Right kidney (tissue), 1 donor: ENCODE results near the gene CUL1.
"Not testable (repeated sequence)": the region's sequence is repeated elsewhere in the genome, so short reads cannot be mapped to it uniquely, and the experiment has no call there.

Experiments used
- DNase-seq: peaks from one replicate; pipeline ENCODE4 v3.0.0-alpha.2; 2016

CUL1 gene

DNA sequence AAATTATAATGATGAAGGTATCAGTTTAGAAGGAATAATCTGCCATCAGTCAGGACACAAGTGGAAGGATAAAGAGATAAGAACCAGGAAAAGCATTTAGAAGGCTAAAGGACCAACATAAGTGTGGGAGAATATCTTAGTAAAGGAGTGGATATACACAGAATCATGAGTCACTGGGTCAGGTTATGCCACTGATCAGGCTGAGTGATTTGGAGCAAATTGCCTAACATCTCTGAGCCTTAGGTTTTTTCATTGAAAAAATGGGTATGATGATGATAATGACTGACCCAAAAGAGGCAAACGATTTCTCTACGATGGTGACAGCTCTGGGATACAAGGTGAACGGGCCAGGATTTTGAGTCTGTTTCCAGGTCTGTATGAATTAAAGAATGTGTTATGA is 2.8 kb upstream of the CUL1 start:
- DNase-seq: no peak

- DNase-seq: no peak
These were observed 1.9 kb upstream of the CUL1 start for GRCh38 chr7:148696787-148697186.

DNA sequence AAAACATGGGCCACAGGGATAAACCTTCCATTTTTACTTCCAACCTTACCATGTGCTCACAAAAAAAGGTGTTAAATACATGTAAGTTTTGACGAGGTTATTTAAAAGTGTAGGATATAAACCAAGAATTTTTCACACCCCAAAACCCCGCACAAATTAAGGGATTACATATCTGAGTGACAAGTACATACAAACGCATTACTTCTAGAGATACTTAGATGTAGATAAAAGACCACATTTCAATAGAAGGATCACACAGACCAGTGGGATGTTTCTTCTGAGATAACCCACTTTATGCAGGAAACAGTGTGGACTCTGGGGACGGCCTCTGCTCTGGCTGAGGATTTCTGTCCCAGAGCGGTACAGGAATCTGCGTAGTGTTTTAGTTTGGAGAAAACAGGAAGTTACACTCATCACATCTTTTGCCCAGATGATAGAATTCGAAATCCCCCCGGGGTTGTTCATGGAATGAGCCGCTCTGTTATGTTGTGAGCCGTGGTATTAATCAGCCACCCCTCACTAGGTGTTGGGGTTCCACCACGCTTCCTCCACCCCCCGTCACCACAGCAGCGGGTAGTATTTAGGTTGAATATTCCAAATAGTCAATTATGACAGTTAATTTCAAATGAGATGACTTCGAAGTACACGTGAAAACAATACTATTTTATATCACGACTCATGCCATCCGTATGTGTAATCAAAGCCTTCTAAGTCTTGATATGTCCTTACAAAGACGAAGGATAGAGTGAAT is 1.3 kb upstream of the CUL1 start:
- DNase-seq: no peak

- DNase-seq: peak; percentile 63
These were observed 701 bp upstream of the CUL1 start for GRCh38 chr7:148698007-148698396.

- DNase-seq: peak; percentile 96
These were observed 500 bp downstream of the CUL1 start for GRCh38 chr7:148699024-148699781.

DNA sequence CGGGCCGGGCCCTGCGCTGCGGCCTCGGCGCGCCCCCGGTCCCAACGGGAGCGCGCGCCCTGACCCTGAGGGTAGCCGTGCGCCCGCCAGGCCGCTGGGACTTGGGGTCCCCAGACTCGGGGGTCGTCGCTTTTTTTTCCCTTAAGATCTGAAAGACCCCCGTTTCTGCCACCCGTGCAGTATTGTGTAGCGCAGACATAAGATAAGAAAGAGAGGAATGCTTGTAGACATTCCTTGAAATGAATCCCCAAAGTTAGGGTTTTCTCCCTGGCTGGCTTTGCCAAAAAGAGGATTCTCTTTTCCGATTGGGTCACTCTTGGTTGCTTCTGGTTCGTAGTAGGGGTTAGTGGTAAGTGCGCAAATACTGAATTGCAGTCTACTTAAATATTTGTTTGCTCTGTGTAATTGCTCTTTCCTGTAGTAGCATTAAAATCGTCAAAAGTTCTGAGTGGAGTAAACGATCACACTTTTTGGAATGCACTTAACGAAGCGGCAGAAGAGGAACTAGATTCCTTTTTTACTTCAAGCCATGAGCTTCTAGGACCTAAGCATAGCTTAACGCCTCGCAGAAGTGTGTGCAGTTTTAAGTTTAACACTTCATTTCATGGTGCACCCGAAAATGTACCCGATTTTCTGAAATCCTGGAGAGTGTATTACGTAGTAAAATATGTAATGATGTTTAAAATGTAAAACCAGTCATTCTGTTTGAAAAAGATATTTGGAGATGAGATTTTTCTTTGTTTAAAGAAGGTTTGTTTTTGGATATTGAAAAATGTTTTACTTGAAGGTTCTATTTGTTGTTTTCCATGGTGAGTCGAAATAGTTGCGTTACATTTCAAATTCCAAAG is 1.3 kb downstream of the CUL1 start:
- no peak for DNase-seq

DNA sequence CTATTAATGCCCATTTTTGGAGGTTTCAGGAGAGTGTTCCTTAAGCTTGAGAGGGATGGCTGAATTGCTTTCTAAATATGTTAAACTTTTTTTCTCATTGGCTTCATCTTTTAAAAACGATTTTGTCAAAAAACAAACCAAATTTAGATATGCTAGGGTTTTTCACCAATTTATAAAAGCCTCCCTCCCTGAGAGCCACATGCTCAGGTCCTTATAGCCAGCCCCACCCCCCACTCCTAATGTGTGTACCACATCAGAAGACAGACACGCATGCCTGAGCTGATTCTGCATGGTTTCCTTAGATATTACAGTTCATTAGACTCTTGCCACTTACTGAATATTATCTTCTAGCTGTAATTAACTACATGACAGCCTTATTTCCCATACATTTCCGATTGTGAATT is 2.0 kb downstream of the CUL1 start:
- DNase-seq: peak; percentile 25

- no peak for DNase-seq
These were observed 2.7 kb downstream of the CUL1 start for GRCh38 chr7:148701414-148701813.

GRCh38 chr7:148702876-148703670 is 4.4 kb downstream of the CUL1 start:
- no peak for DNase-seq

- not testable (repeated sequence) for DNase-seq
These were observed 4.9 kb downstream of the CUL1 start for GRCh38 chr7:148703671-148703962.

GRCh38 chr7:148704189-148704588 is 5.5 kb downstream of the CUL1 start:
- no peak for DNase-seq

DNA sequence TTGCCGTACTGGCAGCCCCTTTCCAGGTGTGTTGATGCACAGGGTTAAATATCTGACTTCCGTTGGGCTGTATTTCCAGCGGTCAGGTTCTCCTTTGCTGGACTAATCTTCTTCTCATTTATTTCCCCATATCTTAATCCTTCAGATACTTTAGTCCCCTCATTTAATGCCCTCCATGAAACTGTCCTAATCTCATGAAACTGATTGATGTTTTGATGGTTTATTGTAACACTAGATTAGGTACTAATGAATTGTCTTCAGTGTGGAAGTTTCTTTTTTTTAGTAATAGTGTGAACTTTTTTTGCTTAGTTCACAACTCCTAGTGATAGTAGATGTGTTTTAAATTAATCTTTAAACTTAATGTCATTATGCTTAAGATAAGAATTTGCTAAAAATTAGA is 6.3 kb downstream of the CUL1 start:
- DNase-seq: no peak

- DNase-seq: no peak
These were observed 7.7 kb downstream of the CUL1 start for GRCh38 chr7:148706368-148706767.

GRCh38 chr7:148708026-148708885 is 9.6 kb downstream of the CUL1 start:
- DNase-seq: no peak

- DNase-seq: no peak
These were observed 10.3 kb downstream of the CUL1 start for GRCh38 chr7:148709014-148709413.

GRCh38 chr7:148710426-148710825 is 11.7 kb downstream of the CUL1 start:
- DNase-seq: not testable (repeated sequence)

DNA sequence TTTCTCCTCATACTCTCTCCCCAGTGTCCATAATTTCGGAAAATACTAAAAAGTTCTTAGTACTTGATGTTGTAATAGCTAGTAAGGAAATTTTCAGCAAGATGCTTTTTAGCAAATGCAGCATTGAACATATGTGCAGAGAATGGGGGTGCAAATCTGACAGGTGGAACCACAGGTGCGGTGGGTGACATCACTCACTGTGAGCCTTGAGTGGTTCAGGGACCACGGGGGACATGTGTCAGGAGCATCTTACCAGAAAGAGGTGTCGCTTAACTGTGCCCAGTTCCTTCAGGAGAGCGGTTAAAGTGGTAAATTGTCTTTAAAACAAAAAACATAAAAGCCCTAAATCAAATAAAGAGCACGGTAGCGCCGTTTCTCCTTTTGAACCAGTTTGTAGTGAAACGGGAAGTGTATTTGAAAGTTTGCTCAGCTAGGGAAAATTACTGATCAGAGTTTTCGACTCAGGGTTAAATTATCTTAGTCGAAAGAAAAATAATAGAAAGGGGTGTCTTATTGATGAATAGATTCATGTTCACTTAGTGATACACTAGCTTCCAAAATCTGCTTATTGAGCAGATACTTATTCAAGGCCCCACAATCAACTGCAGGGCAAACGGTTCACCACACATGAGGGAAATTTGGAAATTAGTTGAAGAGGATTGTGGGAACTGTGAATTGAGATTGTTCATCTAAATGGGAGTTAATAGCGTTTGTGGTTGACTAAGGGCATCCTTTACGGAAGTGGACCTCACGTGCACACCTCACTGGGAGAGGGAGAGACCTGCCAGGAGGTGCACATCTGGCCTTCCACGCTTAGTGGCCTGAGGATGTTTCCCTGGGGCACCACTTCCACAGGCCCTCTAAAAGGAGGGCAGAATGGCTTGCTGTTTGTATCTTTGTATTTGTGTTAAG is 12.7 kb downstream of the CUL1 start:
- no peak for DNase-seq

GRCh38 chr7:148712678-148713329 is 14.1 kb downstream of the CUL1 start:
- no peak for DNase-seq

GRCh38 chr7:148714498-148714897 is 15.8 kb downstream of the CUL1 start:
- DNase-seq: no peak

DNA sequence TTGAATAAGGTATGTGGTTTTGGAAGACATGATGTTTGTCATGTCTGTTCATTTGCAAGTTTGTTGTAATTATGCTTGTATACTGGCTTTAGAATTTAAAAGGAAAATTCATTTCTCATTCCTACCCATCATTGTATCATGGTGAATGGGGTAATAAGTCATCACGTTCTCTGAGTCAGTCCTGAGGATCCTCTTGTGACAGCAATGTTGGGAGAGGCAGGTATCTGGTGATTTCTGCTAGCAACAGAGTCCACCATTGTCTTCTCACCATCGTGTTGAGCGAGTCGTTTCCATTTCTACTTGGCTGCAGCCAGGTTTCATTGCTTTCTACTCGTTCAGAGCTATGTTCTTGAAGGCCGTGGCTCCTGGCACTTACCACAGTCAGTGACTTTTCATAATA is 16.3 kb downstream of the CUL1 start:
- DNase-seq: no peak
